Body of pancreas (tissue), 4 donors: ENCODE measurements around the gene KLHDC10. TPM values are rescaled to one million over a fixed set of nuclear protein-coding genes. Genes with fewer than 3 reads are reported as not detected.

Experiments
- ATAC-seq: fragments of 150-250 bp; one replicate; pipeline ENCODE4 v1.9.1; 2016
- DNase-seq, 4 donors: peaks; one replicate each; pipeline ENCODE4 v3.0.0-alpha.2; 2019
- H3K27ac ChIP-seq, 4 donors: fragments of 200-600 bp; sonication (generic); 1 replicate in 3 of 4; 2 replicates in 1 of 4; pipeline versions ENCODE4 v1.5.1 to v1.6.1; 2016 to 2019; ENCODE audit warnings: mild to moderate bottlenecking in 1 of 4, mixed read lengths in 1 of 4, moderate library complexity in 1 of 4
- H3K27me3 ChIP-seq, 2 donors: fragments of 200-600 bp; sonication (generic); one replicate each; pipeline ENCODE4 v1.6.0; 2016; ENCODE audit warnings: mild to moderate bottlenecking in 1 of 2
- H3K36me3 ChIP-seq, 2 donors: fragments of 200-600 bp; sonication (generic); replicated peaks in 1 of 2; 2 replicates each; pipeline ENCODE4 v1.5.1; 2016; ENCODE audit warnings: low read depth in 2 of 2; ENCODE audit not compliant: insufficient read depth in 1 of 2
- H3K4me1 ChIP-seq: fragments of 200-600 bp; sonication (generic); one replicate; pipeline ENCODE4 v1.6.0; 2016
- H3K4me3 ChIP-seq, 2 donors: fragments of 200-600 bp; sonication (generic); 1 replicate in 1 of 2; 2 replicates in 1 of 2; pipeline ENCODE4 v1.5.1; 2016 to 2019
- H3K9me3 ChIP-seq, 3 donors: fragments of 200-600 bp; sonication (generic); 1 replicate in 2 of 3; 2 replicates in 1 of 3; pipeline ENCODE4 v1.5.1; 2016
- POLR2A ChIP-seq, 3 donors: fragments of 450-650 bp; IDR thresholded peaks; one replicate each; pipeline ENCODE4 v1.6.1; 2016; ENCODE audit warnings: antibody characterized with exemption in 3 of 3, mild to moderate bottlenecking in 2 of 3
- WGBS, 2 donors: methylation state at CpG; one replicate each; pipeline ENCODE4 v1.1.5; 2017; 5-methylcytosine and 5-hydroxymethylcytosine counted together
- intact Hi-C: fragments of 100-400 bp; cut with DNase I; formaldehyde crosslinking; loops from one replicate; pipeline ENCODE4 v1.15.1; 2023
- total RNA-seq, 2 donors: library from RNA; depleted of rRNA; stranded (reverse); fragments of >200 nt; gene quantifications; one replicate each; pipeline ENCODE4 v1.1.0, GENCODE V29; 2016
- TF ChIP-seq, protein P1 (sequence below), 7 experiments: fragments of 450-650 bp in 4 of 7; fragments of 200-600 bp in 3 of 7; sonication (generic) in 3 of 7; IDR thresholded peaks; one replicate each; pipeline ENCODE4 v1.5.1; 2016 to 2019; ENCODE audit warnings: antibody characterized with exemption in 7 of 7

Gene KLHDC10
- total RNA-seq, 2 donors from 2014 or later, result 10.5 to 15.6 TPM

DNA sequence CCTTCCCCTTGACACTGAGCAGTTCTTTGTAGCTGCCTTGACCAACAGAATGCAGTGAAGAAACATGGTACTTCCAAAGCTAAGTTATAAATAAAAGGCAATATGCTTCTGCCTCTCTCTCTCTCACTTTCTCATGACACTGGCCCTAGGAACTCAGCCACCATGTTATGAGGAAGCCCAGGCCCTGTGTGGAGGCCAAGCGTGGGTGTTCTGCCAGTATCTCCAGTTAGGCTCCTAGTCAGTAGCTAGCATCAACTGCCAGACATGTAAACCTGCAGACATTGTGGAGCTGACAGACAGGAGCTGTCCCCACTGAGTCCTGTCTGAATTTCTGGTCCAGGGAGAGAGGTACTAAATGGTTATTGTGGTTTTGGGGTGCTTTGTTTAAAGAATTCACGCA is 89.7 kb downstream of the KLHDC10 start:
- Histone ChIP-seq H3K36me3 (peaks cover 5 to 6% of the 10 kb centered on the region in 2 donors), H3K4me1 (peaks cover 3% of the 10 kb centered on the region), H3K27ac (no peak overlapping the region), H3K4me3 (no peak overlapping the region), H3K27me3 (no peaks in the 10 kb centered on the region), H3K9me3 (no peaks in the 10 kb centered on the region)
- DNase-seq, result no peak
- TF ChIP-seq, protein P1, sequence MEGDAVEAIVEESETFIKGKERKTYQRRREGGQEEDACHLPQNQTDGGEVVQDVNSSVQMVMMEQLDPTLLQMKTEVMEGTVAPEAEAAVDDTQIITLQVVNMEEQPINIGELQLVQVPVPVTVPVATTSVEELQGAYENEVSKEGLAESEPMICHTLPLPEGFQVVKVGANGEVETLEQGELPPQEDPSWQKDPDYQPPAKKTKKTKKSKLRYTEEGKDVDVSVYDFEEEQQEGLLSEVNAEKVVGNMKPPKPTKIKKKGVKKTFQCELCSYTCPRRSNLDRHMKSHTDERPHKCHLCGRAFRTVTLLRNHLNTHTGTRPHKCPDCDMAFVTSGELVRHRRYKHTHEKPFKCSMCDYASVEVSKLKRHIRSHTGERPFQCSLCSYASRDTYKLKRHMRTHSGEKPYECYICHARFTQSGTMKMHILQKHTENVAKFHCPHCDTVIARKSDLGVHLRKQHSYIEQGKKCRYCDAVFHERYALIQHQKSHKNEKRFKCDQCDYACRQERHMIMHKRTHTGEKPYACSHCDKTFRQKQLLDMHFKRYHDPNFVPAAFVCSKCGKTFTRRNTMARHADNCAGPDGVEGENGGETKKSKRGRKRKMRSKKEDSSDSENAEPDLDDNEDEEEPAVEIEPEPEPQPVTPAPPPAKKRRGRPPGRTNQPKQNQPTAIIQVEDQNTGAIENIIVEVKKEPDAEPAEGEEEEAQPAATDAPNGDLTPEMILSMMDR (IDR thresholded peaks at IDR 0.05), result no peak
- no peak for TF ChIP-seq POLR2A (IDR thresholded peaks at IDR 0.05)
- intact Hi-C loops, result no loop called here
- WGBS, 2 donors, result 96 to 100% methylated on average over 2 of the region's 2 CpGs
- ATAC-seq, result no peak

DNA sequence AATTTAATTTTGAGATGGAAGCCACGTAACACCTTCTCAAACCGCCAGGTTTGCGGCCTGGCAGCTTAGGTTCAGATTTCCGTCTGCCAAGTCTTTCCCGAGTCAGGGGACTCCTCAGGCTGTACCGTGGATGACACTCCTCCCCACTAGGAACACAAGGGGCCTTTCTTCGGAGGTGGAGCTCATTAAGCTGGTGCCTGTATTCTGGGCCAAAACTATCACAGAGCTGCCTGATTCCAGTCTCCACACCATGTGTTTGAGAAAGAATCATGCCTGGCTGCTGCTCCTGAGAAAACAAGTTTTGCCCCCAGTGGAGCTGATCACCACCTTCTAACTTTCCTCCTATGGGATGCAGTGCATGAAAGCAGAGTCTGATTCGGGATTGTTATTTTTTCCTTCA is 90.1 kb downstream of the KLHDC10 start:
- intact Hi-C loops, result no loop called here
- no peak for TF ChIP-seq POLR2A (IDR thresholded peaks at IDR 0.05)
- TF ChIP-seq, protein P1 (IDR thresholded peaks at IDR 0.05), result no peak
- peaks cover 5 to 7% of the 10 kb centered on the region in 2 donors for H3K36me3 ChIP-seq
- ATAC-seq (no peak), DNase-seq (no peak)
- no peaks in the 10 kb centered on the region for H3K4me1 ChIP-seq
- H3K27ac ChIP-seq, result no peak overlapping the region
- H3K4me3 ChIP-seq, result no peak overlapping the region
- no peaks in the 10 kb centered on the region for H3K9me3 ChIP-seq
- WGBS, 2 donors, result 93 to 97% methylated on average over 8 of the region's 8 CpGs
- H3K27me3 ChIP-seq, result no peaks in the 10 kb centered on the region

DNA sequence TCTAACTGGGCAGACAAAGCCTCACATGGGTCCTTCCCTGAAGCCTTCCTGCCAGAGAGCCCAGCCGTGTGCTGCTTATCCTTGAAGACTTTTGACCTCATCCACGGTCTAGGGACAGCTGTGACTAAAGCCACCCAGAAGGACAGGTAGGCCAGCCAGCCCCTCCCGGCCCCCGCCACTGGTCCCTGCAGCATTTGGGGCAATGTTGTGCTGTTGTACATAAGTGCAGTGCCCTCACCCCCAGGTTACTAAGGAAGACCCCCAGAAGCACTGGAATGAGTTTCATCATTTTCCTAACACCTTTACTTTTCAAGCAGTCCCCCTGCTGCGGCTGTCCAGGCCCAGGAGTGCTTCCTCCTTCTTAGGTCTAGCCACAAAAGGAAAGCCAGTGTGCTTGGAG is 91.9 kb downstream of the KLHDC10 start:
- H3K4me3 ChIP-seq, result no peak overlapping the region
- no peaks in the 10 kb centered on the region for H3K4me1 ChIP-seq
- ATAC-seq (no peak), DNase-seq (no peak)
- WGBS, 2 donors, result 94 to 100% methylated on average over 5 of the region's 5 CpGs
- H3K27me3 ChIP-seq, result no peaks in the 10 kb centered on the region
- peaks cover 5 to 10% of the 10 kb centered on the region in 2 donors for H3K36me3 ChIP-seq
- TF ChIP-seq POLR2A (IDR thresholded peaks at IDR 0.05), result no peak
- TF ChIP-seq, protein P1 (IDR thresholded peaks at IDR 0.05), result no peak
- H3K27ac ChIP-seq, result no peak overlapping the region
- no peaks in the 10 kb centered on the region for H3K9me3 ChIP-seq
- intact Hi-C loops, result no loop called here

DNA sequence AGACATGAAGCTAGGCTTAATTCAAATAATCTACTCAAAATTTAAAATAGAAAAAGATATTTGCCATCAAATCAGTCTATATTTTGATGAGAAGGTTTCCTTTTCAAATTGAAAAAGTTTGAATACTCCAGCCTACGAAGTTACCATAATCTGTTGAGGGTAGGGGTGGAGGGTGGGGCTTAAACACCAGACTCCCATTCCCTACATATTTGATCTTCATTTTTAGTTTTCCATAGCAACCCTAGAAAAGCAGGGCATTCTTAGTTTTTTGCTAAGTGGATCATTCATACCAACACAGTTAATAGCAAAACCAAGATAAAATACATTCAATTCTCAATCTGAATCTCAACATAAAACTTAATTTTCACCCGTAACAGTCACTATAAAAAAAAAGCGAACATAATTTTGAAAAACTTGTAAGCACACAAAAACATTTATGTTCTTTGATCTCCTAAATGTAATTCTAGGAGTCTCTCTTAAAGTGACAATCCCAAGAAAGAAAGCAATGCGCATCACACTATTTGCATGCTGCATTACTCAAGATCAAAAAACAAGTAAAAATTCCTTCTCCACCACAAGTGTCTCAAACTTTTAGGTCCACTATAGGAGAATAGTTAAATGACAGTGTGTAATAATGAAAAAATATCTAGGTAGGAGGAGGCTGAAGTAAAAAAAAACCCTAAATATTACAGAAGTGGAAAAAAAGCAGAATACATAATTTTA is 104.1 kb downstream of the KLHDC10 start:
- Histone ChIP-seq H3K9me3 (no peaks in the 10 kb centered on the region), H3K27me3 (no peaks in the 10 kb centered on the region), H3K36me3 (peaks cover 3 to 8% of the 10 kb centered on the region in 2 donors), H3K4me3 (no peak overlapping the region), H3K27ac (no peak overlapping the region), H3K4me1 (no peaks in the 10 kb centered on the region)
- DNase-seq, result no peak
- TF ChIP-seq POLR2A (IDR thresholded peaks at IDR 0.05), result no peak
- TF ChIP-seq, protein P1 (IDR thresholded peaks at IDR 0.05), result no peak
- intact Hi-C loops, result no loop called here
- no peak for ATAC-seq
- 85 to 95% methylated on average over 4 of the region's 4 CpGs for WGBS, 2 donors

DNA sequence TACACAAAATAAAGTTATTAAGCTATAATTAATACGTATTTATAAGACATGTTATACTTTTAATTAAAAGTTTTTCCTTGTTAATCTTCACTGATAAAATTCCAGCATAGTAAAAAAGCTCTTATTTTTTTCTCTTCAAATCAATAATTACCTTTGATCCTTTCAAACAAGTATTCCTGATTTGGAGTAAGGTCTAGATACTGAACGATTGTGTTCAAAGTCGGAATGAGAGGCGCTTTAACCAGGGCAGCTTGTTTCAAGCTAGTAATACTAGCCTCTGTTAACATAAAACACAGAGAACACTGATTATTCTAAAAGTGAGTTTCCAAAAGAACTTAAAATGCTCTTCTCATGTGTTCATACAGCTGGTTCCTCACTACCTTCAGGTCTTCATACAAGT is 107.9 kb downstream of the KLHDC10 start:
- Histone ChIP-seq H3K36me3 (peaks cover 0 to 6% of the 10 kb centered on the region in 2 donors), H3K4me1 (no peaks in the 10 kb centered on the region), H3K27ac (no peak overlapping the region), H3K27me3 (no peaks in the 10 kb centered on the region), H3K9me3 (no peaks in the 10 kb centered on the region), H3K4me3 (no peak overlapping the region)
- TF ChIP-seq POLR2A (IDR thresholded peaks at IDR 0.05), result no peak
- TF ChIP-seq, protein P1 (IDR thresholded peaks at IDR 0.05), result no peak
- no peak for ATAC-seq
- 24 to 29% methylated on average over 4 of the region's 4 CpGs for WGBS, 2 donors
- intact Hi-C loops, result no loop called here
- DNase-seq, result no peak
